NCI-H187 treated with DMSO at 0.1 percent for 48 hours (cell line): ENCODE results near the gene RAB3D.

Experiments
- DNase-seq: peaks from one replicate; lab custom pipeline; 2025; lab: John Stamatoyannopoulos, UW

The RAB3D gene

GRCh38 chr19:11295180-11295579 is 44.3 kb downstream of the RAB3D start:
- no peak for DNase-seq

- DNase-seq, result no peak
Observed at GRCh38 chr19:11293433-11294389, 45.7 kb downstream of the RAB3D start.

- DNase-seq, result no peak
Observed at GRCh38 chr19:11291991-11292390, 47.5 kb downstream of the RAB3D start.

DNA sequence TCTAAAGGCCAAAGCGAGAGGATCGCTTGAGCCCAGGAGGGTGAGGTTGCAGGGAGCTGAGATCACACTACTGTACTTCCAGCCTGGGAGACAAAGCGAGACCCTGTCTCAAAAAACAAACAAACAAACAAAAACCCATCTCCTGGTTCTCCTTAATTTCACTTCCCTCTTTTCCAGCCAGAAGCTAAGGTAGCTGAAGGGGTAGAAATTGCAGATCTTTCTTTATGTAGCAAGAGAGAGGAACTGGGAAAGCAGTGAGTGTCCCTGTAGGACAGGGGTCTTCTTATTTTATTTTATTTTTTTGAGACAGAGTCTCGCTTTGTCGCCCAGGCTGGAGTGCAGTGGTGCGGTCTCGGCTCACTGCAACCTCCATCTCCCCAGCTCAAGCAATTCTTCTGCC is 48.0 kb downstream of the RAB3D start:
- no peak for DNase-seq

- no peak for DNase-seq
Observed at GRCh38 chr19:11290256-11290655, 49.2 kb downstream of the RAB3D start.

DNA sequence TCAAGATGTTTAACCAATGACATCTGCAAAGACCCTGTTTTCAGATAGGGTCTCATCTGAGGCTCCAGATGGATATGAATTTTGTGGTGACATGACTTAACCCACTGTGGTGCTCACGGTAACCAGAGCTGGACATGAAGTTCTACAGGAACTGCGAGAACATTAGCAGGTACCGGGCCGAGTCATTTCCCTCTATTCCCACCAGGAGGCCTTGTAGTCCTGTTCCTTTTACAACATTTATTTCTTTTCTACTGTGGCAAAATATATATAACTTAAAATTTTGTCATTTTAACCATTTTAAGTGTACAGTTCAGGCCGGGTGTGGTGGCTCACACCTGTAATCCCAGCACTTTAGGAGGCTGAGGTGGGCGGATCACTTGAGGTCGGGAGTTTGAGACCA is 51.1 kb downstream of the RAB3D start:
- DNase-seq, result no peak

- no peak for DNase-seq
Observed at GRCh38 chr19:11286312-11286974, 53.0 kb downstream of the RAB3D start.

DNA sequence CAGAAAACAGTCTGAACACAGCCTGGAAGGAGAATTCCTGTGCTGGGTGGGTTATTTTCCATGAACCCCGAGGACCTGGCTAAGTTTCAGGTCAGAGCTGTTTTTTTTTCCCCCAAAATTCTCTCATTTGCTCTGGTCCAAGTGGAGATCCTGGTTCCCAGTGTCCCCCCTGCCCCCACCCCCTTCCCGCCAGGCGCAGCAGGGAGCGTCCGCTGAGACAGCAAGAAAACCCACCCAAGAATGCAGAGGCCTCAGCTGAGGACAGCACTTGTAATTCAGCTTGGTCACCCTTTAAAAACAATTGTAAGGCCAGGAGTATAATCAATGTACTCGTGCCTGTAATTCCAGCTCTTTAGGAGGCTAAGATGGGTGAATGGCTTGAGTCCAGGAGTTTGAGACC is 54.9 kb downstream of the RAB3D start:
- no peak for DNase-seq

- DNase-seq, result no peak
Observed at GRCh38 chr19:11281356-11282049, 58.0 kb downstream of the RAB3D start.

GRCh38 chr19:11279505-11280236 is 59.8 kb downstream of the RAB3D start:
- DNase-seq, result no peak

DNA sequence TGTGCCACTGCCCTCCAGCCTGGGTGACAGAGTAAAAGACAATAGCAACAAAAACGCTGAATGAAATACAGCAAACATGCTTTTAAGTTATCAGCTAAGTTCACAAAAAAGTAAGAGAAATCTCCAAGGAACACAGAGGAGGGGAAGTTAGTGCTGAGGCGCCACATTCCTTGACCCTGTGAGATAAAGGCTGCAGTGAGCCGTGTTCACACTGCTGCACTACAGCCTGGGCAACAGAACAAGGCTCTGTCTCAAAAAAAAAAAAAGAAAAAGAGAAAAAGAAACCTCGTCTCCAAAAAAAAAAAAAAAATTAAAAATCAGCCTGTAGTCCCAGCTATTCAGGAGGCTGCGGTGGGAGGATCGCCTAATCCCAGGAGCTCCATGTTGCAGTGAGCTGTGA is 60.8 kb downstream of the RAB3D start:
- no peak for DNase-seq

DNA sequence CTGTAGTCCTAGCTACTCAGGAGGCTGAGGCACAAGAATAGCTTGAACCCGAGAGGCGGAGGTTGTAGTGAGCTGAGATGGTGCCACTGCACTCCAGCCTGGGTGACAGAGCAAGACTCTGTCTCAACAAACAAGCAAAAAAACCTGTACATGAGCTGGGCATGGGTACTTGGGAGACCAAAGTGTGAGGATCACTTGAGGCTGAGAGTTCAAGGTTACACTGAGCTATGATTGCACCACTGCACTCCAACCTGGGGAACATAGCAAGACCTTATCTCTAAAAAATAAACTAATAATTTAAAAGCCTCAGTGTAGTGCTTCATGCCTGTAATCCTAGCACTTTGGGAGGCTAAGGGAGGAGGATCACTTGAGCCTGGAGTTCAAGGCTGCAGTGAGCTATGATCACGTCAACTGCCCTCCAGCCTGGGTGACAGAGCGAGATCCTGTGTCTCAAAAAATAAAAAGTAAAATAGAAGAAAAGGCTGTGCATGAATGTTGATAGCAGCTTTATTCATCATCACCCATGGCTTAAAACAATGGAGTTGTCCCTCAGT is 64.8 kb downstream of the RAB3D start:
- no peak for DNase-seq

DNA sequence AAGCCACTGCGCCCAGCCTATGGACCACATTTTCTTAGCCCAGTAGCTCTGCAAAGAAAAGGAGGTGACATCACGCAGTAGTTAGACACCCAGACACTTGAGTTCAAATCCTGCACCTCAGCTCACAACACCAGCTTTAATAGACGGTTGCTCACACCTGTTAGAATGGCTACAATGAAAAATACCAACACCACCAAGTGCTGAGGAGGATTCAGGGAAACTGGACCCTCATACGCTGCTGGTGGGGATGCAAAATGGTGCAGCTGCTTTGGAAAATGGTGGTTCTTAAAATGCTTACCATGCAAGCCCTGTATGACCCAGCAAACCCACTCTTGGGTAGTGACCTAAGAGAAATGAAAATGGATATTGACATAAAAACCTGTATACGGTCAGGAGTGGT is 65.5 kb downstream of the RAB3D start:
- DNase-seq, result no peak

- no peak for DNase-seq
Observed at GRCh38 chr19:11273296-11273695, 66.2 kb downstream of the RAB3D start.
